Measurements from ENCODE around the gene AADACL4. TPM values are rescaled to one million over a fixed set of nuclear protein-coding genes. Genes with fewer than 3 reads are reported as not detected.

The AADACL4 gene
- total RNA-seq, 1 experiment from 2014 or later, result not detected

DNA sequence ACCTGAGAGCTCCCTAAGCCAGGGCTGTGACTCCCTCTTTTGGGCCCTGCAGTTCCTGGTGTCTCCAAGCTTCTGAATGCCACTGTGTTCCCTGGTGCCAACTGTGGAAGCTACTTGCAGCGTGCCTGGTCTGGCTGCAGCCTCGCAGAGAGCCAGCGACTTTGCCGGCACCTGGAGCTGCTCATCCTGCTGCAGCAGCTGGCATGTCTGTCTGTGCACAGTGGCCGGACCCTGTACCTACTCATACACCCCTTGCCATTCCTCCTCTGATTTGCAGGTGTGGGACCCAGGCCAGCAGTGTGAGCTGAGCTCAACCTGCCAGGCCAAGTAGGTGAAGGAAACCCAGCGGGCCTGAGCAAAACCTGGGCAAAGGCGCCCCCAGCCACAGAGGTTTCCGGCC is 12.3 kb upstream of the AADACL4 start:
- Histone ChIP-seq H2AFZ (ENCODE audit: low read length) (no peak overlapping the region), H3K14ac (ENCODE audit: insufficient read depth, low read length) (no peak overlapping the region; the same call in 1 of the 2 replicates), H2BK15ac (ENCODE audit: low read depth, low read length) (no peak overlapping the region), H3K4me2 (ENCODE audit: insufficient read depth, insufficient read length, low read length) (no peak overlapping the region), H3K18ac (ENCODE audit: insufficient read length, low read depth, low read length) (no peak overlapping the region), H2AK5ac (ENCODE audit: insufficient read length, low read length) (no peak overlapping the region), H3K4ac (ENCODE audit: low read depth, low read length) (no peak overlapping the region), H3K56ac (ENCODE audit: insufficient read length, low read depth, low read length) (no peak overlapping the region), H2BK120ac (ENCODE audit: low read depth, low read length, poor library complexity, severe bottlenecking) (no peak overlapping the region), H4K8ac (replicated peaks; ENCODE audit: insufficient read length, low read depth, low read length) (no peak overlapping the region), H3K23me2 (ENCODE audit: insufficient read length, low read depth, low read length, poor library complexity, severe bottlenecking) (no peaks in the 10 kb centered on the region), H2BK12ac (ENCODE audit: insufficient read length, low read depth, low read length) (no peak overlapping the region), H3K4me1 (ENCODE audit: insufficient read depth, low read length) (peaks cover 7% of the 10 kb centered on the region; the same call in 1 of the 2 replicates), H3K23ac (ENCODE audit: insufficient read length, low read depth, low read length) (no peak overlapping the region), H3K9ac (ENCODE audit: extremely low read depth, insufficient read length, low read length) (no peak overlapping the region), H4K91ac (ENCODE audit: insufficient read length, low read depth, low read length) (no peak overlapping the region), H3K9me3 (ENCODE audit: control insufficient read depth, low read depth, low read length) (no peaks in the 10 kb centered on the region), H3K79me1 (ENCODE audit: insufficient read depth, low read depth, low read length, poor library complexity, severe bottlenecking) (no peaks in the 10 kb centered on the region), H2BK20ac (ENCODE audit: low read depth, low read length, poor library complexity, severe bottlenecking) (no peak overlapping the region), H3K79me2 (ENCODE audit: insufficient read depth, low read length) (no peaks in the 10 kb centered on the region), H3T11ph (ENCODE audit: low read length) (no peak overlapping the region), H4K20me1 (ENCODE audit: control insufficient read depth, insufficient read depth, insufficient read length) (no peaks in the 10 kb centered on the region), H4K5ac (ENCODE audit: insufficient read length, low read depth, low read length) (no peak overlapping the region), H3K27me3 (ENCODE audit: insufficient read depth, low read length) (no peaks in the 10 kb centered on the region), H2BK5ac (ENCODE audit: insufficient read length, low read length) (no peak overlapping the region), H3K27ac (ENCODE audit: insufficient read length, low read depth, low read length) (no peak overlapping the region)
- no peak for DNase-seq
- Mint-ChIP-seq H3K27ac (peak overlapping the region in 1 of 3 experiments; percentile 31; a peak in 1 of 7 replicates), H3K4me3 (no peak overlapping the region), H3K27me3 (ENCODE audit: low read depth) (no peaks in the 10 kb centered on the region; the same call in 1 of the 2 replicates), H3K9me3 (peaks cover 3% of the 10 kb centered on the region in 2 experiments; a peak in 2 of 5 replicates), H3K4me1 (peaks cover 63 to 68% of the 10 kb centered on the region in 2 experiments), H3K36me3 (ENCODE audit: insufficient read depth in 1 of 3, low read depth in 3 of 3) (peaks cover 0 to 5% (median 1%) of the 10 kb centered on the region in 3 experiments; a peak in 2 of 7 replicates)
- TF ChIP-seq, protein P1, sequence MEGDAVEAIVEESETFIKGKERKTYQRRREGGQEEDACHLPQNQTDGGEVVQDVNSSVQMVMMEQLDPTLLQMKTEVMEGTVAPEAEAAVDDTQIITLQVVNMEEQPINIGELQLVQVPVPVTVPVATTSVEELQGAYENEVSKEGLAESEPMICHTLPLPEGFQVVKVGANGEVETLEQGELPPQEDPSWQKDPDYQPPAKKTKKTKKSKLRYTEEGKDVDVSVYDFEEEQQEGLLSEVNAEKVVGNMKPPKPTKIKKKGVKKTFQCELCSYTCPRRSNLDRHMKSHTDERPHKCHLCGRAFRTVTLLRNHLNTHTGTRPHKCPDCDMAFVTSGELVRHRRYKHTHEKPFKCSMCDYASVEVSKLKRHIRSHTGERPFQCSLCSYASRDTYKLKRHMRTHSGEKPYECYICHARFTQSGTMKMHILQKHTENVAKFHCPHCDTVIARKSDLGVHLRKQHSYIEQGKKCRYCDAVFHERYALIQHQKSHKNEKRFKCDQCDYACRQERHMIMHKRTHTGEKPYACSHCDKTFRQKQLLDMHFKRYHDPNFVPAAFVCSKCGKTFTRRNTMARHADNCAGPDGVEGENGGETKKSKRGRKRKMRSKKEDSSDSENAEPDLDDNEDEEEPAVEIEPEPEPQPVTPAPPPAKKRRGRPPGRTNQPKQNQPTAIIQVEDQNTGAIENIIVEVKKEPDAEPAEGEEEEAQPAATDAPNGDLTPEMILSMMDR (conservative IDR thresholded peaks at IDR 0.05), result no peak
- no CpG with 5 or more reads among the region's 8 CpGs for WGBS (ENCODE audit: extremely low coverage, insufficient read length, low lambda C conversion rate)

All from H9 (cell line).